Measurements from ENCODE around the gene KCP.
"Not testable (repeated sequence)": the region's sequence is repeated elsewhere in the genome, so short reads cannot be mapped to it uniquely, and the experiment has no call there.

The KCP gene

DNA sequence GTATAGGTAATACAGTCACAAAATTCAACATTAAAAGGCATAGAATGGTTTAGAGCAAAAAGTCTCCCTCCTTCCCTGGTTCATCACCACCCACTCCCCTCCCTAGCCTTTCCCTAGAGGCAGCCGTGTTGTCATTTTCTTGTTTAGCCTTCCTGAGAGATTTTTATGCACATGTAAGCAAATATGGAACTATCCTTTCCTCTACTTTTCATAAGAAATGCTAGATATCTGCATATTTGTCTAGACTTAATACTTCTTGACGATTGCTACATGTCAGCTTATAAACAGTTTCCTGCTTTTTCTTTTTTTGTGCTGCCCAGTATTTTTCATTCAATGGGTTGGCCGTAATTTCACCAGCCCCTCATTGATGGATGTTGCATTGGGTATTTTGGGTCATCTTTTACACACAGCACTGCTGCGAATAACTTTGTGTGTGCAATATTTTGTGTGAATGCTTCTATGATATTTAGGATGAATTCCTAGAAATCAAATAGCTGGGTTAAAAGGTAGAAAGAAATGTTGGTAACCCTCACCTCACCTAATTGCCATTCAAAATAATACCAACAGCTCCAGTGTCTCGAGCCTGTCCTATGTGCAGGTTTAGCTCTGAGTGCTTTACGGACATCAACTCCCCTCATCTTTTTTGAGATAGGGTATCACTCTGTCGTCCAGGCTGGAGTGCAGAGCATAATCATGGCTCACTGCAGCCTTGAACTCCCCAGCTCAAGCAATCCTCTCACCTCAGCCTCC lies 34.2 kb upstream of the KCP start:
- Histone ChIP-seq H3K9me3 (ENCODE audit: low read length) (no peaks in the 10 kb centered on the region), H3K4me3 (ENCODE audit: low read length) (no peak overlapping the region), H2AFZ (ENCODE audit: low read depth, low read length) (no peak overlapping the region), H3K27me3 (ENCODE audit: insufficient read depth, low read length) (peaks cover 18% of the 10 kb centered on the region), H3K4me1 (ENCODE audit: insufficient read depth, low read length) (no peaks in the 10 kb centered on the region), H3K36me3 (ENCODE audit: insufficient read depth, low read length) (no peaks in the 10 kb centered on the region)

DNA sequence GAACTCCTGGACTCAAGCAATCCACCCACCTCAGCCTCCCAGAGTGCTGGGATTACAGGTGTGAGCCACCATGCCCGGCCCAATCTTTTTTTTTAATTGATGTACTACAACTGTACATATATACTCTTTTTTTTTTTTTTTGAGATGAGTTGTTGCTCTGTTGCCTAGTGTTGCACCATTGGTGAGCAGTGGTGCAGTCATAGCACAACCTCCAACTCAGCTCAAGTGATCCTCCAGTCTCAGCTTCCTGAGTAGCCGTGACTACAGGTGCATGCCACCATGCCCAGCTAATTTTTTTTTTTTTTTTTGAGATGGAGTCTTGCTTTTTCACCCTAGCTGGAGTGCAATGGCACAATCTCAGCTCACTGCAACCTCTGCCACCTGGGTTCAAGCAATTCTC lies 32.7 kb upstream of the KCP start:
- H3K36me3 ChIP-seq (ENCODE audit: insufficient read depth, low read length); H3K4me3 ChIP-seq (ENCODE audit: low read length); H3K9me3 ChIP-seq (ENCODE audit: low read length); H3K4me1 ChIP-seq (ENCODE audit: insufficient read depth, low read length); H2AFZ ChIP-seq (ENCODE audit: low read depth, low read length): not testable (repeated sequence)
- peaks cover 31% of the 10 kb centered on the region for H3K27me3 ChIP-seq (ENCODE audit: insufficient read depth, low read length)

DNA sequence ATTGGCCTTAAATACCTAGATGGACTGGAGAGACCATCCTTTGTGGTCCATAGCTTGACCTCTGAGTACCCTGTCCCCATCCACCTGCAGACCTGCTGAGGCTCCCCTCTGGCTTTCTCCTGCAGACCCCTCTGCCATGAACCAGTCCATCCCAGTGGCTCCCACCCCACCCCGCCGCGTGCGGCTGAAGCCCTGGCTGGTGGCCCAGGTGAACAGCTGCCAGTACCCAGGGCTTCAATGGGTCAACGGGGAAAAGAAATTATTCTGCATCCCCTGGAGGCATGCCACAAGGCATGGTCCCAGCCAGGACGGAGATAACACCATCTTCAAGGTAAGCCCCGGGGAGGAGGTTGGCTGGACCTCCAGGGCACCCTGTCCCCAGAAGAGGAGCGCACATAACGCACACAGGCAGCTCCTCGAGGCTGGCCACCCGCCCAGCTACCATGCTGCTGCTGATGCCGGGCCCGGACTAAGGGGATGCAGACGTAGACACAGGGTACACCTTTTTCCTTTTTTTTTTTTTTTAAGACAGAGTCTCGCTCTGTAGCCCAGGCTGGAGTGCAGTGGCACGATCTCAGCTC lies 31.5 kb upstream of the KCP start:
- Histone ChIP-seq H3K9me3 (ENCODE audit: low read length) (no peaks in the 10 kb centered on the region), H3K27me3 (ENCODE audit: insufficient read depth, low read length) (peaks cover 42% of the 10 kb centered on the region), H3K4me1 (ENCODE audit: insufficient read depth, low read length) (peaks cover 7% of the 10 kb centered on the region), H3K4me3 (ENCODE audit: low read length) (no peak overlapping the region), H2AFZ (ENCODE audit: low read depth, low read length) (no peak overlapping the region), H3K36me3 (ENCODE audit: insufficient read depth, low read length) (no peaks in the 10 kb centered on the region)

DNA sequence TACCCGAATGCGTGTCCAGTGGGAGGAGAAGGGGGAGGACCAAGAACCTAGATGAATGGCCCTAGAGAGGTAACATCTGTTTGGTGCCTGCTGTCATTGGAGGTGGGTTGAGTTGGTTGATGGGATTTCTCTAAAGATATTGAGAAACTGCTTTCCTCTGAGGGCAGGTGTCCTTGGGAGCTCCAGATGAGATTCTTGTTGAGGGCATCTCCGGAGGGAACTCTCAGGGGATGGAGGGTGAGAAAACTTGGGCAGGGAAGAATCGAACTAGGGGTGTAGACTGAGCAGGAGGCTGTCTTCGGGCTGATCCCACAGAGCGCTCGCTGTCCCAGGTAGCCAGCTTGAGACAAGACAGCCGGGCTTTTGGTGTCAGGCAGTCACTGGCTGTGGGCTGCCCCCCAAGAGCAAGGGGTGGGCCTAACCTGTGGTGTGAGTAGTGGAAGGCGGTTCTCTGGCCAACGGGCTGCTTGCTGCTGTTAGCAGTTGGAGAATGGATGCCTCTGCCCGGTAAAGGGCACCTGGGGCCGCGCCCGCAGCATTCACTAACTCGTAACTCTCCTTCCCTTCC lies 30.9 kb upstream of the KCP start:
- Histone ChIP-seq H3K36me3 (ENCODE audit: insufficient read depth, low read length) (no peaks in the 10 kb centered on the region), H3K4me1 (ENCODE audit: insufficient read depth, low read length) (peaks cover 7% of the 10 kb centered on the region), H3K9me3 (ENCODE audit: low read length) (no peaks in the 10 kb centered on the region), H2AFZ (ENCODE audit: low read depth, low read length) (no peak overlapping the region), H3K4me3 (ENCODE audit: low read length) (no peak overlapping the region), H3K27me3 (ENCODE audit: insufficient read depth, low read length) (peaks cover 49% of the 10 kb centered on the region)

DNA sequence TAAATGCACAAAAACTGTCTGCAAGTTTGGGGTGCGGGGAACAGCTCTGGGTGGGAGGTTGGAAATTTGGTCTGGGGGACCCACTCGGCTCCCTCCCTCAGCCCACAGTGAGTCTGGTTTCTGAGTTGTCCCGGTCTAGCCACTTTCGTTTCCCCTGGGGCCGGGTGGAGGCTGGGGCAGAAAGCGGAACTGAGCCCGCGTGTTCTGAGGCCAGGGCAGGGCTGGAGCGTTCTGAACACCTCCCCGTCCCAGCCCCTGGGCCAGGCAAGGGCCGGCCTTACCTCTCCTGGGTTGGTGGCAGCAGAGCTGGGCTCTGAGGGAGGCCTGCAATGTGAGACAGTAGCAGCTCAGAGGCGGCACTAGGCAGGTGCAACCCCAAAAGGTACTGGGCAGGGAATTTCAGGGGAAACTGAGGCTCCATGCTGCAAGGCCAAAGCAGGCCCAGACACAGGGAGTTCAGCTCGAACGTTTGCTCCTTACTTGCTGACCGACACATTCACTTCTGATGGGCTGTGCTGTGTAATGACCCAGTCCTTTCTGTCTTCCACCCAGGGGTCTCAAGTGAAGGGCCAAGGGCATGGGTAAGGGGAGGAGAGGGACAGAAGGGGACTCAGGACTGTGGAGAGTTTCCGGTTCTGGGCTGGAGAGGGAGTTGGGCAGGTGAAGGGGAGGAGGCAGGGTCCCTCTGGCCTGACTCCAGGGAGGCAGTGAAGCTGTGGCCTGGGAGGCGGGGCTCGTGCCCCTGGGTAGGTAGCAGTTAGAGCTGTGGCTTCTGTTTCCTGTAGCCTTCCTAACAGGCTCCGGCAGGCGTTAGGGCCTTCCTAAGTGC lies 30.2 kb upstream of the KCP start:
- Histone ChIP-seq H3K27me3 (ENCODE audit: insufficient read depth, low read length) (peaks cover 53% of the 10 kb centered on the region), H3K4me1 (ENCODE audit: insufficient read depth, low read length) (peaks cover 7% of the 10 kb centered on the region), H3K36me3 (ENCODE audit: insufficient read depth, low read length) (no peaks in the 10 kb centered on the region), H3K4me3 (ENCODE audit: low read length) (no peak overlapping the region), H2AFZ (ENCODE audit: low read depth, low read length) (no peak overlapping the region), H3K9me3 (ENCODE audit: low read length) (no peaks in the 10 kb centered on the region)

DNA sequence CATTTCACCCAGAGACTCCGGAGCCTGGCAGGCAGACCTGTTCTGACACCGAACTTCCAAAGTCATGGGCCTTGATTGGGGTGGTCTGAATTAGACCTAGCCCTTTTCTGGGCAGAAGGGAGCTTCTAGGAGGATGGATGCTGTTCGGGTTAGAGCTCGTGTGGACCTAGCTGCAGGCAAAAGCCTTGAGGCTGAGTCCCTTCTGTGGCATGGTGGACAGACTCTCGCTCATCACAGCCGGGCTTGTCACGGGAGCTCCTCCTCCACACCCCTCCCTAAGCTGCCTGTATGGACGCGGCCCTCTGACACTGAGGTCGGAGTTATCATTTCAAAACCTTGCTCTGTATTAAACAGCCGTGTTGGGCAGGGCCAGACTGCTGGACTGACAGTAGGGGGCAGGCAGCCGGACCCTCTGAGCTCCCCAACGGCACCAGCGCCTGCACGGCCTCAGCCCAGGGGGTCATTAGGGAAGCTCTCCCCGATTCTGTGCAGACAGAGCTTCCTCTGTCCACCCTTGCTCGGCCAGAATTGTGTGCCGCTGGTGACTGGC lies 29.4 kb upstream of the KCP start:
- no peaks in the 10 kb centered on the region for H3K9me3 ChIP-seq (ENCODE audit: low read length)
- no peak overlapping the region for H2AFZ ChIP-seq (ENCODE audit: low read depth, low read length)
- peaks cover 7% of the 10 kb centered on the region for H3K4me1 ChIP-seq (ENCODE audit: insufficient read depth, low read length)
- H3K4me3 ChIP-seq (ENCODE audit: low read length), result no peak overlapping the region
- H3K27me3 ChIP-seq (ENCODE audit: insufficient read depth, low read length), result peaks cover 60% of the 10 kb centered on the region
- no peaks in the 10 kb centered on the region for H3K36me3 ChIP-seq (ENCODE audit: insufficient read depth, low read length)

DNA sequence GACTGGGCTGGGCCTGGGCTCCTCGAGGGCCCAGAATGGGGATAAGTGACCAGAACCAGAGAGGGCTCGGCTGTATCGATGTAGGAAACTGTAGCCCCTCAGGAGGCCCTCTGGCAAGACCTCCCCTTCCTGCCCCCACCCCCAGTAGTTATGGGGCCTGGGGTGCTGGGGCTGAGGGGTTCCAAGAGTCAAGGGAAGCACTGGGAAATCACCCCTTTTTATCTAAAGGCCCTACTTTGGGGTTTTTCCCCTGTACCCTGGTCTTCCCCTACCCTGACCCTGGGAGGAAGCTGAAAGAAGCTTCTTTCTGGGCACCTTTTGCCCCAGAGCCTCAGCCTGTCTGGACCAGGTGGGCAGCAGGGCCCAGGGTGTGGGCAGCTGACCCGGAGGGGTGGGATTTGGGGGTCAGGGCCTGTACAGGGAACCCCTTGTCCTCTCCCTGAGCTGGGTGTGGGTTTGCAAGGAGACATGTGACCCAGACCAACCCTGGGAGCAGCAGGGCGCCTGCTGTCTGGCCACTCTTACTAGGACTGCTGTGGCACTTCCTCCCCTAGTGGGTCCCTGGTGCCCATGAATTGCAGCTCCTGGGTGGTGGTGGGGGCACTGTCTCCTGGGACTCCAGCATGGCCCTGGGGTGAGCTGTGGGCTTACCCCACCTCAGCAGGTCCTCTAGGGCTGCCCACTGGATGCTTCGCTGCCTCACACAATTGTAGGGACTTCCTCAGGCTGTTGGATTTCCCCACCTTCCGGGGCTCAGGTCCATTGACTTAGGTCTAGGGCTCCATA lies 28.8 kb upstream of the KCP start:
- Histone ChIP-seq H3K27me3 (ENCODE audit: insufficient read depth, low read length) (peaks cover 62% of the 10 kb centered on the region), H3K4me1 (ENCODE audit: insufficient read depth, low read length) (peaks cover 7% of the 10 kb centered on the region), H3K36me3 (ENCODE audit: insufficient read depth, low read length) (no peaks in the 10 kb centered on the region), H3K4me3 (ENCODE audit: low read length) (no peak overlapping the region), H3K9me3 (ENCODE audit: low read length) (peaks cover 2% of the 10 kb centered on the region), H2AFZ (ENCODE audit: low read depth, low read length) (no peak overlapping the region)

DNA sequence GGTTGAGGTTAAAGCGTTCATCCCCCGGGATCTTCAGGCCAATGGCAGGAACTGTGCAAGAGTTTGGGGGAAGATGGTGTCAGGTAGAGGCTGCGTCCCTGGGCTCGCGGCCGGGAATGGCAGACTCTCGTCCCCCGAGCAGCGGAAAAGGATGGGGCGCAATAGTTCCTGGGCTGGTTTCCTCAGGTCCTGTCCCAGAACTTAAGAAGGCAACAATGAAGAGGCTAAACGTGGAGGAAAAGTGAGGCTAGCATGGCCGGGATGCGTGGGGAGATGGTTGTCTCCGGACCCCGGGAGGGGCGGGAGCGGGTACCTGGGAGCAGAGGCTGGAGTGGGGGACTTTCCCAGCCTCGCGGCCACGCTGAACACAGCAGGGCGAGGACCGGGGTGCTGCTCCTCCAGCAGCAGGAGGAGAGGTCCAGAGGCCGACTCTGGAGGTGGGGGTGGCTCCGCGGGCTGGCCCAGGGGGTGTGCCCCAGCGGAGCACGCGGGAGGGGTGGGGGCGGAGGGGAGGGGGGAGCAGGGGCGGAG lies 28.1 kb upstream of the KCP start:
- peaks cover 2% of the 10 kb centered on the region for H3K9me3 ChIP-seq (ENCODE audit: low read length)
- H3K27me3 ChIP-seq (ENCODE audit: insufficient read depth, low read length), result peaks cover 62% of the 10 kb centered on the region
- H3K4me3 ChIP-seq (ENCODE audit: low read length), result peak overlapping the region; percentile 29
- peaks cover 7% of the 10 kb centered on the region for H3K4me1 ChIP-seq (ENCODE audit: insufficient read depth, low read length)
- no peaks in the 10 kb centered on the region for H3K36me3 ChIP-seq (ENCODE audit: insufficient read depth, low read length)
- H2AFZ ChIP-seq (ENCODE audit: low read depth, low read length), result peak overlapping the region; percentile 48

DNA sequence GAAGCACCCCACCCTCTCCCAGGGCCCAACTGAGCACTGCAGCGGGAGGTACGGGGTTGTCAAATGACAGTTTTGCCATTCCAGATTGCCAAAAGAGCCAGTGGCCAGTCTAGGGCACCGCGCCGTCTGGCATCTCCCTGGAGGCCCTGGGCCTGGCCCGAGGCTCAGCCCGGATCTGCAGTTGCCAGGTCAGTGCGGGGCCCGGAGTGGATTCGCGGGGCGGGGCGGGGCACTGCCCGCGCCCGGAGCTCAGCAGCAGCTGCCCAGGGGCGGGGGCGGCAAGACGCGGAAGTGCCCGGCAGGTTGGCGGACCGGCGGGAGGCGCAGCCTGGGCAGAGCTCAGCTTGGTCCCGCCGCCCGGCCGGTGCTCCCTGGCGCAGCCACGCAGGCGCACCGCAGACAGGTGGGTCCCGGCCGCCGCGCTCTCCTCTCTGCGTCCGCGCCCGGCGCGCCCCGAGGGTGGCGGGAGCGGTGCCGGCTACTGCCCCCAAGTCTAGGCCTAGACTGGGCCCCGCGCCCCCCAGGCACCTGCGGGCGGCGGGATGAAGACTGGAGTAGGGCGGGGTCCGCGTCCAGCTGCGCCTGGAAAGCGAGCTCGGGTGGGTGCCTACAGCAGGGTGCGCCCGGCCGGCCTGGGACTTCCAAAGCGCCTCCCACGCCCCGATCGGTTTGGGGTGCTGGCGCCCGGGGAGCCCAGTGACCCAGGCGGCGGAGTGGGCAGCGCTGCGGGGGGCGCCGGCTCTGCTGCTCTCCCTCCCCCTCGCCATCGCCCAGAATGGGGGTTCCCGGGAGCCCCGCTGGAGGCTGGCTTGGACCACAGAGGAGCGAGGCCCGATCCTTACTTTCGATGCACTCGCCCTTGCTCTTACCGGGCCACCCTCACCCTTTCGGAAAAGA lies 27.4 kb upstream of the KCP start, which contains the start of gene IRF5:
IRF5 (plus strand) TSS at position 281 of the 897 bp plus-strand sequence. CDS start 4,155 bp downstream, outside the sequence.
- Histone ChIP-seq H2AFZ (ENCODE audit: low read depth, low read length) (peak within 1 kb of the TSS; percentile 48), H3K27me3 (ENCODE audit: insufficient read depth, low read length) (peaks cover 64% of the 10 kb centered on the region), H3K9me3 (ENCODE audit: low read length) (peaks cover 2% of the 10 kb centered on the region), H3K36me3 (ENCODE audit: insufficient read depth, low read length) (no peaks in the 10 kb centered on the region), H3K4me3 (ENCODE audit: low read length) (peak within 1 kb of the TSS; percentile 29), H3K4me1 (ENCODE audit: insufficient read depth, low read length) (peaks cover 7% of the 10 kb centered on the region)

DNA sequence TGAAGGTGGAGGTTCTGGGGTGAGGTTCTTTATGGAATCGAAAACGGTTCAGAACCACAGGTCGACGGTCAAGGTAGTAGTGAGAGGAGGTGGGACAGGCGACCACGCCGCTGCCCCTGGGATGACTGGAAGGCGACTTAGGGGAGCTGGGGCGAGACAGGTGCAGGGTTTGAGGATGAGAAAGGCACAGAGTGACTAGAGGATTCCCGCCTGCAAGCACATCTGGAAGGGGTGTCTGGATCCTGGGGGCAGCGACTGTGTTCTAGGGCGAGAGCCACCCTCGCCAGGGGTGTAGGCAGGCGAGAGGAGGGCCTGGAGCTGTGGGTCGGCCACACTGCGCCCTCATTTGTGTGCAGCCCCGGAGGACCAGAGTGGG lies 26.8 kb upstream of the KCP start:
- no peak overlapping the region for H3K4me3 ChIP-seq (ENCODE audit: low read length)
- H3K9me3 ChIP-seq (ENCODE audit: low read length), result peaks cover 2% of the 10 kb centered on the region
- H3K27me3 ChIP-seq (ENCODE audit: insufficient read depth, low read length), result peaks cover 69% of the 10 kb centered on the region
- peaks cover 7% of the 10 kb centered on the region for H3K4me1 ChIP-seq (ENCODE audit: insufficient read depth, low read length)
- H2AFZ ChIP-seq (ENCODE audit: low read depth, low read length), result no peak overlapping the region
- no peaks in the 10 kb centered on the region for H3K36me3 ChIP-seq (ENCODE audit: insufficient read depth, low read length)

DNA sequence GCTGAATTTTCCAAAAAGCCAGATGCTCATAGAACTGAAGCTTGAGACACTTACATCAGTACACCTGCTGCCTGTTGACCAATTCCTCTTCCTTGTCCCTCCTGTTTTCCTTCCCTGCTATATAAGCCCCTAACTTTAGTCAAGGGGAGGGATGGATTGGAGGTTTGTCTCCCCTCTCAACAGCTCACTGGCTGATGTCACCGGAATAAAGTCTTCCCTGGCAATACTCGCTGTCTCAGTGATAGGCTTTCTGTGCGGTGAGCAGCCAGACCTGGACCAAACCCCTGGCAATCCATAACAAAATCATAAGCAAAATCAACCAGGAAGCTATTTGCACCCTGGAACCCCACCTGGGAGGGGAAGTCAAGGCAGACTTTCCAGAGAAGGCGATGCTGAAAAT lies 26.3 kb upstream of the KCP start:
- peaks cover 74% of the 10 kb centered on the region for H3K27me3 ChIP-seq (ENCODE audit: insufficient read depth, low read length)

More for the DNA sequence above, 26.3 kb upstream of the KCP start:
- H3K9me3 ChIP-seq (ENCODE audit: low read length), result peaks cover 2% of the 10 kb centered on the region
- H2AFZ ChIP-seq (ENCODE audit: low read depth, low read length), result no peak overlapping the region
- H3K36me3 ChIP-seq (ENCODE audit: insufficient read depth, low read length), result no peaks in the 10 kb centered on the region
- no peak overlapping the region for H3K4me3 ChIP-seq (ENCODE audit: low read length)
- peaks cover 7% of the 10 kb centered on the region for H3K4me1 ChIP-seq (ENCODE audit: insufficient read depth, low read length)

All from neuron (in vitro differentiated cells).